AG09319 (cell line): Measurements from ENCODE around the gene CCDC91.
"Not testable (repeated sequence)": the region's sequence is repeated elsewhere in the genome, so short reads cannot be mapped to it uniquely, and the experiment has no call there.

Experiments
- DNase-seq: peaks from one replicate; pipeline ENCODE4 v3.0.0-alpha.2; 2010; ENCODE audit warnings: low read depth; ENCODE audit errors: extremely low read depth
- CTCF ChIP-seq: IDR thresholded peaks from 2 replicates; pipeline ENCODE4 v1.5.1; 2011; ENCODE audit warnings: low read depth, mild to moderate bottlenecking, inconsistent platforms, low read length, moderate library complexity

Gene CCDC91

GRCh38 chr12:28178775-28179174, 11.5 kb upstream of the CCDC91 start:
- no peak for DNase-seq
- TF ChIP-seq CTCF = no peak

GRCh38 chr12:28180786-28181185, 9.5 kb upstream of the CCDC91 start:
- TF ChIP-seq CTCF = no peak
- no peak for DNase-seq

- DNase-seq = no peak
- no peak for TF ChIP-seq CTCF
Observed at GRCh38 chr12:28184375-28184774, 5.9 kb upstream of the CCDC91 start.

- no peak for TF ChIP-seq CTCF
- DNase-seq = no peak
Observed at GRCh38 chr12:28186500-28186899, 3.8 kb upstream of the CCDC91 start.

GRCh38 chr12:28189784-28190320, 404 bp upstream of the CCDC91 start:
- TF ChIP-seq CTCF = no peak
- no peak for DNase-seq

- no peak for TF ChIP-seq CTCF
- DNase-seq = peak; percentile 18
Observed at GRCh38 chr12:28191051-28192048, 1.1 kb downstream of the CCDC91 start.

- TF ChIP-seq CTCF = no peak
- no peak for DNase-seq
Observed at GRCh38 chr12:28192125-28192524, 1.9 kb downstream of the CCDC91 start.

GRCh38 chr12:28194621-28195020, 4.4 kb downstream of the CCDC91 start:
- DNase-seq = not testable (repeated sequence)

GRCh38 chr12:28201136-28201535, 10.9 kb downstream of the CCDC91 start:
- DNase-seq = not testable (repeated sequence)
